Activated T-helper 1 cell treated with anti-CD3 and anti-CD28 coated beads, Interleukin-12 subunit alpha, Interleukin-12 subunit beta, Interleukin-2, Interleukin-4 antibody, amounts not matched to agents 30 ng/mL and 10 ng/mL and 1 ng/mL, durations not matched to agents 14 hours and 24 hours and 36 hours (primary cell): ENCODE data around the gene SIPA1L3. TPM values are rescaled to one million over a fixed set of nuclear protein-coding genes. Genes with fewer than 3 reads are reported as not detected.

ENCODE experiments used
- DNase-seq: peaks from one replicate; pipeline ENCODE4 v3.0.0; 2021; ENCODE audit warnings: low spot score
- H3K27ac Mint-ChIP-seq: one replicate; pipeline ENCODE4 v1.8.0; 2021; ENCODE audit warnings: mild to moderate bottlenecking, mixed read lengths
- H3K27me3 Mint-ChIP-seq: one replicate; pipeline ENCODE4 v1.8.0; 2022; ENCODE audit warnings: mild to moderate bottlenecking, moderate library complexity, mixed read lengths; ENCODE audit not compliant: insufficient read depth
- H3K36me3 Mint-ChIP-seq: one replicate; pipeline ENCODE4 v1.8.0; 2021; ENCODE audit warnings: low read depth, mixed read lengths
- H3K4me1 Mint-ChIP-seq: one replicate; pipeline ENCODE4 v1.8.0; 2021; ENCODE audit warnings: low read depth, mixed read lengths
- H3K4me3 Mint-ChIP-seq: one replicate; pipeline ENCODE4 v1.8.0; 2021; ENCODE audit warnings: mild to moderate bottlenecking, moderate library complexity, mixed read lengths
- H3K9me3 Mint-ChIP-seq: one replicate; pipeline ENCODE4 v1.8.0; 2021; ENCODE audit warnings: mixed read lengths
- intact Hi-C: fragments of 100-400 bp; cut with micrococcal nuclease; formaldehyde crosslinking; loops from one replicate; pipeline ENCODE4 v1.15.1; 2024
- total RNA-seq: library from RNA; stranded (reverse); gene quantifications from 2 replicates; pipeline ENCODE4 v1.2.3, GENCODE V29; 2022

SIPA1L3 gene
- total RNA-seq, 1 donor from 2014 or later = 16.7 TPM

- Mint-ChIP-seq H3K4me1 (no peaks in the 10 kb centered on the region), H3K27ac (peak overlapping the region; percentile 45), H3K36me3 (no peaks in the 10 kb centered on the region), H3K27me3 (no peaks in the 10 kb centered on the region), H3K4me3 (no peak overlapping the region), H3K9me3 (no peaks in the 10 kb centered on the region)
- intact Hi-C loops = no loop called here
- DNase-seq = no peak
Measured at GRCh38 chr19:38005224-38005614, 98.2 kb downstream of the SIPA1L3 start.

GRCh38 chr19:38006361-38007045, 99.5 kb downstream of the SIPA1L3 start:
- DNase-seq = no peak
- Mint-ChIP-seq H3K4me3 (no peak overlapping the region), H3K36me3 (no peaks in the 10 kb centered on the region), H3K9me3 (no peaks in the 10 kb centered on the region), H3K27me3 (no peaks in the 10 kb centered on the region), H3K4me1 (no peaks in the 10 kb centered on the region), H3K27ac (no peak overlapping the region)
- intact Hi-C loops = no loop called here

GRCh38 chr19:38009650-38010242, 102.7 kb downstream of the SIPA1L3 start:
- DNase-seq = no peak
- Mint-ChIP-seq H3K4me1 (no peaks in the 10 kb centered on the region), H3K27ac (no peak overlapping the region), H3K9me3 (no peaks in the 10 kb centered on the region), H3K27me3 (no peaks in the 10 kb centered on the region), H3K36me3 (no peaks in the 10 kb centered on the region), H3K4me3 (no peak overlapping the region)
- intact Hi-C loops = no loop called here

GRCh38 chr19:38011426-38011825, 104.4 kb downstream of the SIPA1L3 start:
- no peaks in the 10 kb centered on the region for H3K36me3 Mint-ChIP-seq
- H3K4me1 Mint-ChIP-seq = no peaks in the 10 kb centered on the region
- no peak overlapping the region for H3K4me3 Mint-ChIP-seq
- H3K9me3 Mint-ChIP-seq = no peaks in the 10 kb centered on the region
- DNase-seq = no peak
- H3K27ac Mint-ChIP-seq = no peak overlapping the region
- no peaks in the 10 kb centered on the region for H3K27me3 Mint-ChIP-seq
- intact Hi-C loops = no loop called here

- Mint-ChIP-seq H3K27ac (no peak overlapping the region), H3K4me1 (no peaks in the 10 kb centered on the region), H3K4me3 (no peak overlapping the region), H3K27me3 (no peaks in the 10 kb centered on the region), H3K9me3 (no peaks in the 10 kb centered on the region), H3K36me3 (no peaks in the 10 kb centered on the region)
- intact Hi-C loops = no loop called here
- DNase-seq = no peak
Measured at GRCh38 chr19:38012290-38012689, 105.3 kb downstream of the SIPA1L3 start.

GRCh38 chr19:38012944-38013343, 105.9 kb downstream of the SIPA1L3 start:
- no peak for DNase-seq
- Mint-ChIP-seq H3K27ac (no peak overlapping the region), H3K4me3 (no peak overlapping the region)

GRCh38 chr19:38013913-38014580, 107.0 kb downstream of the SIPA1L3 start:
- no peak for DNase-seq
- intact Hi-C loops = no loop called here
- H3K4me1 Mint-ChIP-seq = no peaks in the 10 kb centered on the region
- no peaks in the 10 kb centered on the region for H3K9me3 Mint-ChIP-seq
- no peak overlapping the region for H3K4me3 Mint-ChIP-seq
- no peaks in the 10 kb centered on the region for H3K36me3 Mint-ChIP-seq
- no peak overlapping the region for H3K27ac Mint-ChIP-seq
- H3K27me3 Mint-ChIP-seq = no peaks in the 10 kb centered on the region

More at GRCh38 chr19:38012944-38013343, 105.9 kb downstream of the SIPA1L3 start:
- intact Hi-C loops = no loop called here
- Mint-ChIP-seq H3K4me1 (no peaks in the 10 kb centered on the region), H3K36me3 (no peaks in the 10 kb centered on the region), H3K27me3 (no peaks in the 10 kb centered on the region), H3K9me3 (no peaks in the 10 kb centered on the region)

GRCh38 chr19:38015216-38015615, 108.2 kb downstream of the SIPA1L3 start:
- intact Hi-C loops = no loop called here
- Mint-ChIP-seq H3K36me3 (no peaks in the 10 kb centered on the region), H3K4me1 (no peaks in the 10 kb centered on the region), H3K4me3 (no peak overlapping the region), H3K27ac (no peak overlapping the region), H3K9me3 (no peaks in the 10 kb centered on the region), H3K27me3 (no peaks in the 10 kb centered on the region)
- no peak for DNase-seq

GRCh38 chr19:38015761-38016160, 108.8 kb downstream of the SIPA1L3 start:
- H3K4me3 Mint-ChIP-seq = no peak overlapping the region
- H3K36me3 Mint-ChIP-seq = no peaks in the 10 kb centered on the region
- no peaks in the 10 kb centered on the region for H3K27me3 Mint-ChIP-seq
- H3K4me1 Mint-ChIP-seq = no peaks in the 10 kb centered on the region
- no peak overlapping the region for H3K27ac Mint-ChIP-seq
- intact Hi-C loops = no loop called here
- DNase-seq = no peak
- no peaks in the 10 kb centered on the region for H3K9me3 Mint-ChIP-seq

GRCh38 chr19:38017401-38018151, 110.6 kb downstream of the SIPA1L3 start:
- Mint-ChIP-seq H3K27me3 (no peaks in the 10 kb centered on the region), H3K9me3 (no peaks in the 10 kb centered on the region), H3K4me3 (no peak overlapping the region), H3K36me3 (no peaks in the 10 kb centered on the region), H3K27ac (no peak overlapping the region), H3K4me1 (no peaks in the 10 kb centered on the region)
- intact Hi-C loops = no loop called here
- DNase-seq = no peak

GRCh38 chr19:38018694-38019395, 111.8 kb downstream of the SIPA1L3 start:
- no peaks in the 10 kb centered on the region for H3K27me3 Mint-ChIP-seq
- H3K9me3 Mint-ChIP-seq = no peaks in the 10 kb centered on the region
- no peak for DNase-seq
- no peaks in the 10 kb centered on the region for H3K4me1 Mint-ChIP-seq
- no peak overlapping the region for H3K4me3 Mint-ChIP-seq
- no peak overlapping the region for H3K27ac Mint-ChIP-seq
- intact Hi-C loops = no loop called here
- H3K36me3 Mint-ChIP-seq = no peaks in the 10 kb centered on the region

GRCh38 chr19:38019396-38019724, 112.4 kb downstream of the SIPA1L3 start:
- no peaks in the 10 kb centered on the region for H3K4me1 Mint-ChIP-seq
- H3K4me3 Mint-ChIP-seq = no peak overlapping the region
- H3K27ac Mint-ChIP-seq = no peak overlapping the region
- no peak for DNase-seq
- H3K36me3 Mint-ChIP-seq = no peaks in the 10 kb centered on the region
- intact Hi-C loops = no loop called here
- no peaks in the 10 kb centered on the region for H3K9me3 Mint-ChIP-seq
- no peaks in the 10 kb centered on the region for H3K27me3 Mint-ChIP-seq
